ENCODE results near the gene SSC4D. TPM values are rescaled to one million over a fixed set of nuclear protein-coding genes. Genes with fewer than 3 reads are reported as not detected.

The SSC4D gene
- total RNA-seq, 1 donor from 2014 or later: 2.0 TPM

GRCh38 chr7:76356115-76356514 lies 53.4 kb downstream of the SSC4D start:
- DNase-seq (ENCODE audit: extremely low read depth, low read depth, low spot score): no peak

GRCh38 chr7:76354981-76355730 lies 54.3 kb downstream of the SSC4D start:
- no peak for DNase-seq (ENCODE audit: extremely low read depth, low read depth, low spot score)

GRCh38 chr7:76354516-76354915 lies 55.0 kb downstream of the SSC4D start:
- no peak for DNase-seq (ENCODE audit: extremely low read depth, low read depth, low spot score)

- DNase-seq (ENCODE audit: extremely low read depth, low read depth, low spot score): no peak
Measured at GRCh38 chr7:76353744-76354143, 55.8 kb downstream of the SSC4D start.

GRCh38 chr7:76352193-76352592 lies 57.3 kb downstream of the SSC4D start:
- no peak for DNase-seq (ENCODE audit: extremely low read depth, low read depth, low spot score)

- no peak for DNase-seq (ENCODE audit: extremely low read depth, low read depth, low spot score)
Measured at GRCh38 chr7:76351372-76351771, 58.1 kb downstream of the SSC4D start.

- no peak for DNase-seq (ENCODE audit: extremely low read depth, low read depth, low spot score)
Measured at GRCh38 chr7:76349313-76349885, 60.1 kb downstream of the SSC4D start.

GRCh38 chr7:76347710-76348109 lies 61.8 kb downstream of the SSC4D start:
- DNase-seq (ENCODE audit: extremely low read depth, low read depth, low spot score): no peak

- DNase-seq (ENCODE audit: extremely low read depth, low read depth, low spot score): no peak
Measured at GRCh38 chr7:76346778-76347177, 62.7 kb downstream of the SSC4D start.

- DNase-seq (ENCODE audit: extremely low read depth, low read depth, low spot score): no peak
Measured at GRCh38 chr7:76346097-76346496, 63.4 kb downstream of the SSC4D start.

- DNase-seq (ENCODE audit: extremely low read depth, low read depth, low spot score): no peak
Measured at GRCh38 chr7:76343931-76344321, 65.6 kb downstream of the SSC4D start.

GRCh38 chr7:76343294-76343930 lies 66.1 kb downstream of the SSC4D start:
- no peak for DNase-seq (ENCODE audit: extremely low read depth, low read depth, low spot score)

- DNase-seq (ENCODE audit: extremely low read depth, low read depth, low spot score): no peak
Measured at GRCh38 chr7:76342222-76342621, 67.3 kb downstream of the SSC4D start.

- DNase-seq (ENCODE audit: extremely low read depth, low read depth, low spot score): no peak
Measured at GRCh38 chr7:76340617-76341131, 68.8 kb downstream of the SSC4D start.

Other genes starting within 250 kb of the SSC4D start
- gene SRRM3, start 207.8 kb downstream of the SSC4D start, total RNA-seq: 0.10 and 0.23 TPM in 2 replicates
- 688 and 1,027 TPM in 2 replicates for gene HSPB1, start 107.0 kb downstream of the SSC4D start, total RNA-seq
- gene YWHAG, start 50.7 kb downstream of the SSC4D start, total RNA-seq: 145 and 198 TPM in 2 replicates
- 1.1 and 4.0 TPM in 2 replicates for gene ZP3, start 15.3 kb upstream of the SSC4D start, total RNA-seq
- 20.4 and 27.3 TPM in 2 replicates for gene DTX2, start 52.0 kb upstream of the SSC4D start, total RNA-seq
- 1.1 TPM in 1 of 2 replicates, not detected in the other for gene UPK3B, start 100.9 kb upstream of the SSC4D start, total RNA-seq
- gene SPDYE16, start 133.6 kb upstream of the SSC4D start, total RNA-seq: 0.24 TPM in 1 of 2 replicates, not detected in the other
- gene POMZP3, start 217.6 kb upstream of the SSC4D start, total RNA-seq: 3.1 and 7.1 TPM in 2 replicates